HG03378 (cell line): ENCODE measurements around the gene KRT33B.

ENCODE experiments used
- ATAC-seq: cut with Tn5 transposase; IDR thresholded peaks from one replicate; pipeline ENCODE4 v1.9.1; 2021; ENCODE audit warnings: mild to moderate bottlenecking, moderate library complexity; ENCODE audit not compliant: unreplicated experiment

KRT33B gene

DNA sequence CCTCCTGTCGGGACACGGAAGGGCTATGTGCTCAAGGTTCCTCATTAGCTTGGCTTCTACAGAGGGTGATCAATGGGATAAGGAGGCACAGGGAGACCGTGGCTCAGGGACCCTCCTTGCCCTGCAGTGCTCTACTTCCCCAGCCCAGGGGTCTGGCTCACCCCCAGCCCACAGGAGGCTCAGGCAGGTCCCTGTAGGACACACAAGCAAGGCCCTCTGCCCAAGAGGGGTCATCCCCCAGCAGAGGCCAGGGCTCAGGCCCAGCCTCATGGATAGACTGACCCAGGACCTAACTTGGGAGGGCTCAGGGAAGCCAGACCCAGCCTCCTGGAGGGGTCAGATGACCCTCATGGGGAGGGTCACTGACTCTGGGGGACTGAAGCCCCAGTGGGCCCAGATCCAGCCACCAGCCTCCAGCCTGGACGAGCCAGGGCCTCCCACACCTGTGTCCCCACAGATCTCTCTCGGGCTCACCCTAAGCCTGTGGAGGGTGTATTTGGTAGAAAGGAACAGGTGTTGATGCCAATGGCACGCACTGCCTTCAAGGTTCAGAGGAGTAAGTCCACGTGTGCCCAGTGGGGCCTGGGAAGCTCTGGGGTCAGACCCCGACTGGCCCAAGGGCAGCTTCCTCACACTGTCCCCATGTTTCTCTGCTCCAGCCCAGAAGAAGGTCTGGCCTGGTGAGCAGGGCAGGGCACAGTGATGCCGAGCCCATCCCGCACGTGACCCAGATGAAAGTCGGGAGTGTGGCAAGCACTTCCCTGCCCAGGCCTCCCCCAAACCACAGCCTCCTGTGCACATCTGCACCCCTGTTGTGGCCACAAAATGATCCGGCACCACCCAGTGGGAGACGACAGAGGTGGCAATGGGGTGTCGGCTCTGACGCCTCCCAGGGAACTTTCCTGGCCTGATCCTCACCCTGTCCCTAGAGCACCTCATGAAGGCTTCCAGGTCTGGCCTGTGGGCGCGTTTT, 43.2 kb downstream of the KRT33B start:
- no peak for ATAC-seq

DNA sequence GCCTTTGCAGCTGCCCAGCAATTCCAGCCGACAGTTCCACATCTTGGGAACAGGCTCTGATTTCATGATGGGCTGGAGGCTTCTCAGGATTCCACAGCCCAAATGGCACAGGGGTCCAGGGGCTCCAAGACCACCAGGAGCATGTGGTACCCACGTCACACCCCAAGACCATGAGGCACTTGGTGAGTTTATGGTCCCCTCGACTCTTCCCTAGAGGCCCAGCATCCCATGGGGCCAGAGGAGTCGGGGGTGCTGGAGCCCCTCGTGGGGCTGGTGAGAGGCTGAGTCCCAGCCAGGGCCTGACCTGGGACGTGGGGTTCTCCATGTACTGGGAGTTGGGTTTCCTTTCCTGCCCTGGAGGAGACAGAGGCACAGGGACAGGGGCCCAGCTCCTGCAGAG, 44.0 kb downstream of the KRT33B start:
- ATAC-seq: no peak

DNA sequence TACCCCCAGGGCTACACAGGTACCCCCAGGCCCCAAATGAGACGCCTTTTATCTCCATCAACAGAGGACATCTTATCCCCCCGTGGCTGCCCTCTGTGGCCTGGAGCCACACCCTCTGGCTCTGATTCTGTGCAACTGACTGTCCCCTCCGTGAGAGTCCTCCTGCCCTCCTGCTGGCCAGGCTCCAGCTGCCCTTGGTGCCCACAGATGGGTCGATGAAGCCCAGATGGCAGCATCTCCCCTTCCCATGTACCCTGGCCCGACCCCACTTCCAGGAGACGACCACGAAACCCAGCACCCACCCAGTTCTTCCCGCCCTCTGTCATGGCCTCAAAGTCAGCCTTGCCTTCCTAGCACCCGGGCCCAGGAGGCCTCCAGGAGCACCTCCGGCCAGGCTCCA, 44.5 kb downstream of the KRT33B start:
- ATAC-seq: no peak

DNA sequence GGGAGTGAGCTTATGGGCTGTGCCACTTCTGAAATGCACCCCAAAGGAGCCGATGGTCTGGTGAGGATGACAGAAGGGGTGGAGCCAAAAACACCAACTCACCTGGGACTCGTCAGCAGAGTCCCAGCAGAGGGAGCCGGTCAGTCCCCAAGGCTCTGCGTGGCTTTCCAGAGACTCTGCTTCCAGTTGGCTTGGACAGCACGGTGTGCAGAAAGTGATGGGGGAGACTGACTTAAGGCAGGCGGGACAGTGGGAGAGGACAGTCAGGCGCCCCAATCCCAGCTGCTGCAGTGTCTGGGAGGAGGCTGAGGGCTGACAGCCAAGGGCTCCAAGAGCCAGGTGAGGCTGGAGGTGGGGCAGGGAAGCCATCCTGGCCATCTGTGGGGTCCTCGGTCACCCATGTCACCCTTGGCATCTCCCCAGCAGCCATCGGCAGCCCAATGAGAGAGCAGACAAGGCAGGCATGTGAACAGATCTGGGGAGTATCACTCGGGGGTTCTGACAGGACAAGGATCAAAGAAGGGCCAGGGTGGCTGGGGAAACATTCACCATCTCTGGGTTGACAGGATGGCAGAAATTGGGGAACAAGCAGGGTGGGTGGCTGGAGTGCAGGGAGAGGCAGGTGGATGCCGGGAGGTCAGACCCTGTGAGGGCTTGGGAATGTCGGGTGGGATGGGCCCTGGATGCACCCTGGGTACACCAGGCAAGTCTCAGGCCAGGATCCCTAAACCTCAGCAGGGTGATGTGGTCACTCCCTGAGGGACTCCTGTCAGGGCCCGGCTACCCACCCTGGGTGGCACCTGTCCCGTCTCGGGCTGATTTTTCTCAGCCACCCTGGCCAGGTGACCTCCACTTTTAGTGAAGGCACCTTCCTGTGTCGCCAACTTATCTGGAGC, 45.2 kb downstream of the KRT33B start:
- no peak for ATAC-seq

DNA sequence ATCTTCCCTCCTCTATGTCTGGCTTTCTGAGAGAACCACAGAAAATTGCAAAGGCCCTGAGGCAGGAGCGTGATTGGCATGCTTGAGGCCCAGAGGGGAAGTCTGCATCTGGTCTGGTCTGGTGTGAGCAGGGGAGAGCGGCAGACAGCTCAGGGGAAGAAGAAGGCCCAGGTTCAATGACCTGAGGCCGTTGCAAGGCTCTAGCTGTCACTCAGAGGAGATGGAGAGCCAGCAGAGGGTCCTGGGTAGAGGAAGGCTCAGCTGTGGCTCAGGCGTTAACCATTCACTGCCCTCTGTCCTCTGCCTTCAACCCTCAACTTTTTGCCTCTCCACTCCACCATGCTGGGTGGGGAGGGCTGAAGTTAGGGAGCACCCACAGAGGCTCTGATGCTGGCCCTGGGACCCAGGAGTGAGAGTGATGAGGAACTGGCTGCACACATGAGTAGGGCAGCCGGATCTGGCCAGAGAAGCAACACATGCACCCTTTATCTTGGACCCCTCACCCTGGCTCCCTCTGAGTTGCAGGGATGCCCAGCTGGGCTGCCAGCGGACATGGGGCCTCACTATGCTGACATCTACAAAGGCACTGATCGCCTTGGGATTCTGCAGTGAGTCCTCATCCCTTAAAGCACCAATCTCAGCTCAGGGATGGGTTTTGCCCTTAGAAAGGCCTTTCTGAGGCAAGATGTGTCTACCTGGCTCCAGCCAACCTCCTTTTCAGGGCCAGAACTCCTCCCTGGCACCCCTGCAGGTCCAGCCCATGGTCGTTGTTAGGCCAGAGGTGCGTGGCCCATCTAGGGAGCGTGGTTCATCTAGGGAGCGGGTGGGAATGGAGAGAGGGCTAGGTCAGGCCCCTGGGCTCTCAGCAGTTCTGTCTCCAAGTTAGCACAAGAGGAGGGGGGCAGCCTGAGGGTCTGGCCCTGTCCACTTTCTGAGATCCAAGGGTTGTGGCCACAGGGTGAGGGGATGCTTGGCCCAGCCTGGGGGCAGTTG, 46.4 kb downstream of the KRT33B start:
- no peak for ATAC-seq

DNA sequence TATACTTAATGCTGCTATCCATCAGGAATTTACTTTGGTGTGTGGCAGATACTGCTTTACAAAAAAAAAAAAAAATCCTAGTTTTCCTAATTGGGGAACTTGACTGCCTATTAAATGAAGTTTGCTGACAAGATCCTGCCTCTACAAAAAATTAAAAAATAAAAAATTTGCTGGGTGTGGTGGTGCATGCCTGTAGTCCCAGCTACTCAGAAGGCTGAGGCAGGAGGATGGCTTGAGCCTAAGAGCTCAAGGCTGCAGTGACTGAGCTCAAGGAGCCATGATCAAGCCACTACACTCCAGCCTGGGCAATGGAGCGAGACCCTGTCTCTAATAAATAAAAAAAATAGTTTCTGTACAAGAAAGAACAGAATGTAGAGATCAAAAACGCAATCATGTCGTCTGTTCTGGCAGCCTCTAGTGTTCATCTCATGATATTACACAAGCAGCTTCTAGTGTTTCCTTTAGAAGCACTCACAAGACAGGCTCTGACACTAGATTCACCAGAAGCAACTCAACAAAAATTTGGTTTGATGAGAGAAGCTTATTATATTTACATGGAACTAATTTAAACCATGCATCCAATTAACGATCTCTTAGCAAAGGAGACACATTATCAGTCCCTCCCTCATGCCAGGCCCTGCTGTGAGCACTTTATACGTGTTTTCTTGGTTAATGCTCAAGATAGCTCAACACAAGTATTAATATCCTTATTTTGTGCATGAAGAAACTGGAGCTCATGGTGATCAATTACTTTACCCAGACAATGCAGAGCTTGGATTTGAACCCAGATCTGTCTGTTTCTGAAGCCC, 47.3 kb downstream of the KRT33B start:
- ATAC-seq: no peak

DNA sequence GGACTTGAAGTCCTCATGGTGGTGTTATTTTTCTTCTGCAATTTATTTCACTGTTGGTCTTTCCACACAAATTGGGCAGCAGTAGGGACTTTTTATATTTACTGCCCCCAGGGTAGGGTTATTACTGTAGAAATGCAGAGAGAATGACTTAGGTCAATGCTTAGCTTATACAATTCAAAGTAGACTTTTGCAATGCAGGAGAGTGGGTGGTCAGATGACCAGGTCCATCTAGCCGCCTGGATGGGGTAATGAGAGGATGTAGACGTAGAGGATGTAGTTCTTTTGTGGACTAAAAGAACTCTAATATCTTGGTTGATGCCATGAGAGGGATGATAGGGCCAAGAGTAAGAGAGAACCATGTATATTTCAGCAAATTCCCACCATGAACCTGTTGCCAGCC, 51.4 kb downstream of the KRT33B start:
- ATAC-seq: no peak

DNA sequence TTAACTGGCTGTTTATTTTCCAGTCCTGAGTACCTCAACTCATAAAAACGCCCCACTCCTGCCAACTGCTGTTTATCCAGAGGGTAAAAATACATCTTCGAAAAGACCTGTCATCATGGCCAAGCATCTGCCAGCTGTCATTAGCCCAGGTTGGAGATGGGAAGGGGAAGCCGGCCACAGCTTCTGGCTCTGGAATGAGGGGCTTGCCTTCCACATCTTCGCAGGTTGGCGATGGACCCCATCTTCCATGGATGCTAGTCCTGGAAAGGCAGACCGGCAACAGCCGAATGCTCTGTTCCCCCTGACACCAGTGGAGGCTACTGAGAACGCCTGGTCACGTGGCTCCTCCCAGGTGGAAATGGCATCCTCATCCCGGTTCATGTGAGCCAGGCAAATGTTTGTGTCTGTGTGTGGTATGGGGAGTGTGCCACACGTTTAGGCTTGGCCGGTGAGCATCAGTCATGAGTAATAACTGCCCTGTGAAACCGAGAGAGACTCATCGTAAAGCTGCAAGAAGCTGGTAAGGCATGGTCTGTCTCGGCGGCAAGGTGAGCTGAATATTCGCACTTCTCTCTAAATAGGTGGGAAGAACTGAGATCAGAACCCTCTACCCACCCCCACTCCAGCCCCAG, 53.7 kb downstream of the KRT33B start:
- ATAC-seq: no peak

DNA sequence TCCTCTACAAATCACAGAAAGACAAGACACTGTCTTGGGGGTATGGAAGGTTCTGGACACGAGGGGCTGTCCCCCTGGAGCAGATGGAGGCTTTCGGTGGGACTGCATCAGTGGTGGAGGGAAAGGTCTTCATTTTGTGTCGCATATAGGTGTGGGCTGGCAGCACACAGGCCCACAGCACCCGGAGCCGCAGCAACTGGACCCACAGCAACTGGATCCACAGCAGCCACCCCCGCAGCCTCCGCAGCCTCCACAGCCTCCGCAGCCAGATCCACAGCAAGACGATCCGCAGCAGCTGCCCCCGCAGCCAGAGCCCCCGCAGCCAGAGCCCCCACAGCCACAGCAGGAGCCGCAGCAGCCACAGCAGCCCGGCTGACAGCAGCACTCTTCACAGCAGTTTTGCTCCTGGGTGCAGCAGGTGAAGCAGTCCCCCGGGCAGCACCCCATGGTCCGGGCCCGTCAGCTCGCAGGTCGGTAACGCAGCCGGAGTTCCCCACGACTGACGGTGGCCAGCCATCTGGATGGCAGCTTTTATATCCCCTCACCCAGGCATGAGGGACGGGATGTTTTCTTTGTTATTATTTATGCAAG, 54.3 kb downstream of the KRT33B start, which contains the start of gene KRTAP17-1:
TSS of gene KRTAP17-1 (minus strand) at position 507 of the 591 bp plus-strand sequence. CDS start at position 447, 60 bp downstream.
- ATAC-seq: no peak
